Cortex of kidney (tissue), 1 donor: ENCODE results near the gene NEDD9.

Experiments used
- DNase-seq: peaks from one replicate; lab custom pipeline; 2025; lab: John Stamatoyannopoulos, UW

The NEDD9 gene

GRCh38 chr6:11218102-11218442 is 14.4 kb downstream of the NEDD9 start:
- DNase-seq, result no peak

GRCh38 chr6:11217360-11218101 is 14.9 kb downstream of the NEDD9 start:
- DNase-seq, result no peak

- no peak for DNase-seq
Observed at GRCh38 chr6:11215773-11216172, 16.7 kb downstream of the NEDD9 start.

GRCh38 chr6:11214901-11215300 is 17.6 kb downstream of the NEDD9 start:
- no peak for DNase-seq

GRCh38 chr6:11214084-11214833 is 18.2 kb downstream of the NEDD9 start:
- no peak for DNase-seq

GRCh38 chr6:11213422-11214021 is 18.9 kb downstream of the NEDD9 start:
- DNase-seq, result no peak

GRCh38 chr6:11212664-11213063 is 19.8 kb downstream of the NEDD9 start:
- DNase-seq, result no peak

- no peak for DNase-seq
Observed at GRCh38 chr6:11211254-11211653, 21.2 kb downstream of the NEDD9 start.

GRCh38 chr6:11210386-11211138 is 21.9 kb downstream of the NEDD9 start:
- no peak for DNase-seq

- DNase-seq, result no peak
Observed at GRCh38 chr6:11209906-11210305, 22.6 kb downstream of the NEDD9 start.

- DNase-seq, result no peak
Observed at GRCh38 chr6:11209369-11209768, 23.1 kb downstream of the NEDD9 start.

GRCh38 chr6:11208854-11209253 is 23.6 kb downstream of the NEDD9 start:
- no peak for DNase-seq

- DNase-seq, result no peak
Observed at GRCh38 chr6:11208267-11208666, 24.2 kb downstream of the NEDD9 start.

GRCh38 chr6:11207199-11207968 is 25.1 kb downstream of the NEDD9 start:
- no peak for DNase-seq

GRCh38 chr6:11206576-11206975 is 25.9 kb downstream of the NEDD9 start:
- no peak for DNase-seq

GRCh38 chr6:11204794-11205366 is 27.6 kb downstream of the NEDD9 start:
- no peak for DNase-seq

GRCh38 chr6:11204005-11204399 is 28.5 kb downstream of the NEDD9 start:
- DNase-seq, result no peak

GRCh38 chr6:11203306-11204004 is 29.0 kb downstream of the NEDD9 start:
- DNase-seq, result no peak

GRCh38 chr6:11202513-11203305 is 29.8 kb downstream of the NEDD9 start:
- no peak for DNase-seq
